HUDEP-2 (cell line): Measurements from ENCODE around the gene PRRX1.
A peak's percentile ranks its signal among the peaks of the same experiment; 100 is the strongest.

Source experiments
- DNase-seq, 76 experiments: peaks; one replicate each; lab custom pipeline; 2025; ENCODE audit not compliant: unreplicated experiment in 76 of 76; lab: John Stamatoyannopoulos, UW

The PRRX1 gene

DNA sequence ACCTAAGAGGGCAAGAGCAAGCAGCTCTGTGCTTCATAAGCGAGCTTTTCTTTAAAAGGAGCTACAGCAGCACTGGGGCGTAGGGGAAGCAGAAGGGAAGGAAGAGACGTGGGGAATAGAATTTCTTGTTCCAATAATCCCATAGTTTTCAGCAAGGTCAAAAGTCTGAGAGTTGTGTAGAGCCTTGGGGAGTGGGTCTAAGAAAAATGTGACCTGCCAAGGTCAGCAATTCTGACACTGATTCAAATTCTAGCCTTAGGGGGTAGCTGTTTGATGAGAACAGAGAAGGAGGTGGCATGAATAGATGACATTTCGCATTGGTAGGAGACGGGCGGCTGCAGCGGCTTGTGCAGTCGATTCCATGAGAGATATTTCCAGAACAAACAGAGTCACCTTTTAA is 22.4 kb downstream of the PRRX1 start:
- no peak for DNase-seq

DNA sequence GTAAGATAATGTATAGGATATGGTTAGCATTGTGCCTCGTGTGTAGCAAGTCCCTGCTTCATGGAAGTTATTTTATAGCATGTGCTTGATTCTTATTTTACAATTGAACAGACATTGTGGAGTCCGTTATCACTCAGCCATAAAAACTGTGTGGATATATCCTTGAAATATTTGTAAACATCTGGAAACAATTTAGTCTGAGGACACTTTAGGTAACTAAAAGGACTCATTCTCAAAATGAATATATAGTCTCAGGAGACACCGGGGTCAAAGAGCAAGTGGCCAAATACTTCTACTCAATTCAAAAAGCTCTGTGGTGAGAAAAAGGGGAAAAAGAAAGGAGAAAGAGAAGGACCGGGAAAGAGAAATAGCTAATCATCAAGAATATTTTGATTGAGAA is 23.7 kb downstream of the PRRX1 start:
- DNase-seq, result no peak

DNA sequence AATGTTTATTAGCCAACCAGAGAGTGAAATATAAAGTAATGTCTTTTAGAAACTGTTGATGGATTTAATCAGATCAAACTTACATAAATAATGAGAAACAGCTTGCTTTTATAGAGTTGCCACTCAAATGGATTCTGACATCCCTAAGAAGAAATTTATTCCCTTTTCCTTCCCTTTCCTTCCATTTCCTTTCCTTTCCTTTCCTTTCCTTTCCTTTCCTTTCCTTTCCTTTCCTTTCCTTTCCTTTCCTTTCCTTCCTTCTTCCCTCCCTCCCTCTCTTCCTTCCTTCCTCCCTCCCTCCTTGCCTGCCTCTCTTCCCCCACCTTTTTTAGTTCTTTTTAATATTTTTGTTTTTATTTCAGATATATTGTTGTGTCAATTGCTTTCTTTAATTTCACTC is 27.3 kb downstream of the PRRX1 start:
- no peak for DNase-seq

DNA sequence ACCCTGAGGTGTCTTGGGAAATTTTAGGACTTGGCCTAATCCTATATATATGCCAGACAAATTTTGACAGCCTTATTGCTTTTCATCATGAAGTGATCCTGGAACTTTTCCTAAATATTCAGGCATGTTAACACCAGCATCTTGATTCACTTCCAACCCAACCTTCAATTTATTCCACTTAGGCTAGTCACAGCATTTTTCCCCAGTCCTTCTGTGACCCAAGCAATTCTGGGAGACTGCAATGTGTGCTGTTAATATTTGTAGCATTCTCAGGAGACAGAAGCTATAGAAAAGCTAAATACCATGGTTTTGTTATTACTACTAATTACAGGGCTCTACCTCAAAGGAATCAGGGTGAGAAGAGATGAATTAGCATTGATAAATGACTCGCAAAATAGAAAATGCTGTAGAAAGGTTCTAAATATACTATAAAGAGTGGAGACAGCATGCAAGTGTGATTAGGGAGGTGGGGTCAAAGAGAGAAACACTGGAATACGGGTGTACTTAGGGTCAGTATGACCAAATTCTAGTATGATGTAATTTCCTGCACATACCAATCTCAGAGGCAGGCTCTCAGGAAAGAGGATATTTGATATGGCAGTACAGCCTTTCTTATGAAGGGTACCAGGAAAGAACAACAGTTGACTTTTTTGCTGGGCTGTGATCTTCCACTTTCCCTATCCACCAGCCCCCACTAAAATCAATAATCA is 29.1 kb downstream of the PRRX1 start:
- DNase-seq, result no peak

DNA sequence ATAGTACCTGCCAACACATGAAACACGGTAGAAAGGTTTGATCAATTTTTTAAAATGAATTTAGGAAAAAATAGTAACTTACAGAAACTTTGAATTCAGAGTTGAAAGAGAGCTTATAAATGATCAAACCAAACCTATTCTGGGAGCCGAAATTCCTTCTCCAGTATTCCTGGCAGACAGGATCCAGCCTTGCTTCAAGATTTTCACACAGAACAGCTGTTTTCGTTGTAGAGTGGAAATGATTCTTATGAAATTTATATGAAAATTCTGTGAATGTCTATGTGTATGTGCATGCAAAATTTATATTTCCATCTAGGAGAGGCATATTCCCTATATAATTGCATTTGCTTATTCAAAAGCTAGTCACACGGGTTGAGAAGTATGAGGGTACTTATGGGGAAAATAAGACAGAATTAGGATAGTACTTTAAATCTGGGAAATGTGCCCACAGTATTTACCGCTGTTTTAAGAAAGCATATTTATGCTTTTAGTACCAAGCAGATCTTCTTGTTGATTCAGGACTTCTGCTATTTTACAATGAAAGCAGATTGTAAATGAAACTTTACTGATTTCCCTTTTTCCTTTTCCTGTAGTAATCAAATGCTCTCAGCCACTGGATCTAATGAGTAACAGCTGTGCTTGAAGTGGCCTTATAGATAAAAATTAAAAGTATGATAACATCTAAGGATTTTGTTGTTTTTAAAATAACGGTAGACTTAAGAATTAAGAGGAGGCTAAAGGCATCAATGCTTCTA is 30.4 kb downstream of the PRRX1 start:
- DNase-seq, result no peak

DNA sequence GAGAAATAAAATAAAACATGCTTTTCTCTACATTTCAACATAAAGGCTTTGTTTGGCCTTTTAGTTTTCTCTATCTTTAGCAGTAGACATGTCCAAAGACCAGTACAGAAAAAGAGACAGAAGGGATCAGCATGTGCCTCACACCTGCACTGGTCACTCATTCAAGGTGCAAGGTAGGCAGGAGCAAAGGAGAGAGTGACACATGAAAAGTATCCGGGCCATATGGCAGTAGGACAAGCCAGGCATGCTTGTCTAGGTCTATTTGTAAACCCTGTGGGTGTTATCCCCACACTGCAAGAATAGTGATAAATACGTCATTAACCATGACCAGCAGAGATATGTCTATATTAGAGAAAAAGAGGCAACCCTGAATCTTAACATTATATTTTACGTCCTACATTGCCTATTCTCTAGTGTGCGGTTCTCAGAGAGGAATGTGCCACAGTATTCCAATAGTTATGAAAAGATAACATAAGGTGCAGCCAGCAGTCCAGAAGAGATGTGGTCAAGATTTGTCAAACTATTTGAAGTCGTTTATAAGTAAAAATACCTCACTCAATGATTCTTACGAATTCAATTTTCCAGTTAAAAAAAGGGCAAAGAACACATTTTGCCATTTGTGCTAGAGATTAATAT is 32.1 kb downstream of the PRRX1 start:
- DNase-seq, result no peak

DNA sequence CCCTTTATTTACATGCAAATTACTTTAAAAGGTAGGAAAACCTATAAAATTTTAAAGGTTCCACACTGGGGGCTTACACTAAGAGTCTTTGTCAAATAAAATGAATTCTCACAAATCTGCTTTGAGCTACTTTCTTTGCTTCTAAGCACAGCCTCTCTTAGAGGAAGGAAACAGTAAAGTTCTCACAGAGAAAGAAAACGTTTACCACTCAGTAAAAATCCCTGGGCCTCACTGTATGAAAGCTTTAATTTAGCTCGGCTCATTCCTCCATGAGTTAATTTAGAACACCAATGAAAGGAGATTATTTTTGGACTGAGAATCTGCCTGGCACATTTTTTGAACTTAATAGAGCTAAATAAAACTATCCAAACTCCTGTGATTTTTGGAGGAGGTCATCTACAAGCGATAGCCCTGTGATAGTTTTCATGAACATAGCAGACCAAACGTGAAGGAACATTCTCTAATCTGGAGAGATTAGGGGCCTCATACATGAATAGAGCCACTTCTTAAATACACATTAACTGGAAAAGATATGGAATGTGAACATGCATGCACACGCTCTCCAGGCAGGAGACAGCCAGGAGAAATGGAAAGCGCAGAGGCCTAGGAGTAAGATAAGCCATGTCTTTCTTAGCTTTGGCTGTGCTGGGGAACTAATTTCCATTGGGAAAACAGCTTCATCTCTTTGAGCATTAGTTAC is 32.8 kb downstream of the PRRX1 start:
- DNase-seq, result no peak

DNA sequence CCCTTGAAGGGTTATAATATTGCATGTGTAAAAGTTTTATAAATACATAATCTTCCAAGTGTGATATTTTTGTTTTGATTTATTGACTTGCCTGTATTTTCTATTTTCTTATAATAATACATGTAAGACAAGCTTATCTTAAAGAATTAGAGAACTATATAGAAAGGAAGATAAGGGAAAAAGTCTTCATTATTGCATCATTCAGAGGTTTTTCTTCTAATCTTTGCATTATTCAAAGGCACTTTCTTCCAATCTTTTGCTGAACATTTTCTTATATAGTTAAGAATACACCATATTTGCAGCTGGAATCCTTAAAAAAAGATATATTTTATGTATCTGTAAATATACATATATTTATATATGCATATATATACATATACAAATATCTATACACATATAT is 33.4 kb downstream of the PRRX1 start:
- no peak for DNase-seq

DNA sequence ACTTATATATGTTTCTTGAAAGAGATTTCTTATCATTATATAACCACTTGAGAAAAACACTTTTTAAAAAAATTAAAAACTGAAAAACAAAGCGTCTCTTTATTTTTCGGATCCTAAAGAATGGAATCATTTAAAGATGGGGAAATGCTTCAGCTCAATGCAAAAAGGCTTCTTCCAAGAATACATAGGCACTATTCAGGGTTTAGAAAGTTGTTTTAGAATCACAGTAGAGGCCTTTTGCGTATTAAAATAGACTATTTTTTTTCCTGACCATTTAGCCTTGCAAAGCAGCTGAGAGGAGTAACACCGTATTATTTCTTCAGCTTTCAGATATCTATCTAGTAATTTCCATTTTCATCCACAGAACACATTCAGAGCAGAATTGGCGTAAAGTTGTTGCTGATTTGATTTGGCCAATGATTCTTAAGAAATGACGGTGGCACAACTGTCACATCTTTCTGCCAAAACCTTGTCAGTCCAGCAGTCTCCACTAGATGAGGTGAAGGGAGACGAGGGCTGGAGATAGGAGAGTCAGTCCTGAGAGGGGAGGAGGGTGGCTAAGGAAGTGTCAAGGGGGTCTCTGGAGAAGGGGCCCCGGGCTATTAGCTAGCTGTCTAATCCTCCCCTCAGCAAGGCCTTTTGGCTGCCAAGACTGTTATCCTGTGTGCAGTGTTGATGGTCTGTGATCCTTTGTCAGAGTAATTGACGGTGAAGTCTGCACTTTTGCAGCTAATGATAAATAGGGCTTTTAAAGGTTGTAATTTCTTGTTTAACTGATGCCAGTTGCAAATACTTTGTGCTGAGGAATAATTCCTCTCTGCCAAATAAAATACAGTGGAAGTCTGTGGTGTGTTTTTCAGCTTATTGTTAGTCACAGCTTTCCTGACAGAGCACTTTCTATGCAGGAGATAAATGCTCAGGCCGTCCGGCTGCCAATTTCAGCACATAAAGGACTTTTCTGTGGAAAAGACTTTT is 34.7 kb downstream of the PRRX1 start:
- DNase-seq, result no peak

DNA sequence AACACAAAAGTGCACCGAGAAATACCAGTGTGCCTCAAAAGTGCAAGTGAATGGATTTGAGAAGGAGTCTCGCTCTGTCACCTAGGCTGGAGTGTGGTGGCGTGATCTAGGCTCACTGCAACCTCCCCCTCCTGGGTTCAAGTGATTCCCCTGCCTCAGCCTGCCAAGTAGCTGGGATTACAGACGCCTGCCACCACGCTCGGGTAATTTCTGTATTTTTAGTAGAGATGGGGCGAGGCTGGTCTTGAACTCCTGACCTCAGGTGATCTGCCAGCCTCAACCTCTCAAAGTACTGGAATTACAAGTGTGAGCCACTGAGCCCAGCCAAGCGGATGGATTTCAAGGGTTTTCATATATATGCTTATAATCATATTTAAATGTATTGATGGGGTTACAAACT is 35.8 kb downstream of the PRRX1 start:
- no peak for DNase-seq

DNA sequence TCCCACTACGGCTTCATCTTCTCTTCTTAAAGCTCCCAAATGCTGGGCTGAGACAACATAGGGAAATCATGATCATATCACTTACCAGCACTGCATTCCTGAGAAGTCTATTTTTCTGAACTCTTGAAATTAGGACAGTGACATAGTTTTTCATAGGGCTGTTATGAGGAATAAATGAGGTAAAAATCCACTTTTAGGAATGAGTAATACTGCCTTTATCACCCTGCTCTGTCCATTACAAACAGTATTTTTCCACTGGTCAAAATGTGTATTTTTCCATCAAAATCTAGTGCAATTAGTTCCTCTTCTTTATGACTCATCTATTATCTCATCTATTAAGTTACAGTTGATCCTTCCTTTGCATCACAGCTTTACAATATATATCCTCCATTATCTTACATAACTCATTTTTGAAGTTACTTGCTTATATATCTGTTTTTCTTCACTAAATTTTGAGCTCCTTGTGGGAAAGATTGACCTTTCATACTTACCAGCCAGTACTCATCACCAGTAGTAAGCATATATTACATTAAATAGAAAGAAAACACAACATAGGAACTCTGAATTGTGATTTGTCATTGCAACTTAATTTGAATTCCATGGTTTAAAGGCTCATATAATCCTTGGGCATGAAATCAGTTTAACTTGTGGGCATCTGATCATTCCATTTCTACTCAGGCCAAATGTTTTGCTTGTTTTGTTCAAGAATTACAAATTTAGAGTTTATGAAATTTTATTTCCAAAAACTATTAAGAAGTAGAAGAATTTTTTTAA is 37.1 kb downstream of the PRRX1 start:
- peak in 1 of 76 experiments; percentile 2 for DNase-seq

DNA sequence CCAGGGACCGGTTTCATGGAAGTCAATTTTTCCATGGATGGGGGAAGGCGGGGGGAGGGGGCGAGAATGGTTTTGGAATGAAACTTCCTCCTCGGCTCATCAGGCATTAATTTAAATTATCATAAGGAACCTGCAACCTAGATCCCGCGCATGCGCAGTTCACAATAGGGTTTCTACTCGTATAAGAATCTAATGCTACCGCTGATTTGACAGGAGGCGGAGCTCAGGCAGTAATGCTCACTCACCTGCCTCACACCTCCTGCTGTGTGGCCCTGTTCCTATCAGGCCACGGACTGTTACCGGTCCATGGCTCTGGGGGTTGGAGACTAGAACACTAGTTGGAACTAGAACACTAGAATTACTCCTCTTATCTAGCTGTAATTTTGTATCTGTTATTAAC is 38.0 kb downstream of the PRRX1 start:
- no peak for DNase-seq

DNA sequence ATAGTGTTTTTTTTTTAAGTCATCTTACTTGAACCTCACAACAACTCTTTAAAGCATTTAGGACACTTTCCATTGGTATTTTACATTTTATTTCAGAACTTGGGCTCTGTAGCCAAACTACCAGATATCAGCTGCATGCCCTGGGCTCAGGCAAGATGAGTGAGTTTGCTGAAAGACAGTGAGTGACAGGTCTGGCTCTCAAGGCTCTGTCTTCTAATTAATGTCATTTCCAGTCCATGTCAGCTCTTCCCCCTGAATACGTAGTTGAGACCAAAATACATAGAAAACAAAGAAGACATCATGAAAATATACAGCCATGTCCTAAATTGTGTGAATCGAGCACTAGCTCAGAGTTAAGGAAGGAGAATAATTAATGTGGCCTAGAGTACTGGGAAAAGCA is 39.7 kb downstream of the PRRX1 start:
- DNase-seq, result no peak

DNA sequence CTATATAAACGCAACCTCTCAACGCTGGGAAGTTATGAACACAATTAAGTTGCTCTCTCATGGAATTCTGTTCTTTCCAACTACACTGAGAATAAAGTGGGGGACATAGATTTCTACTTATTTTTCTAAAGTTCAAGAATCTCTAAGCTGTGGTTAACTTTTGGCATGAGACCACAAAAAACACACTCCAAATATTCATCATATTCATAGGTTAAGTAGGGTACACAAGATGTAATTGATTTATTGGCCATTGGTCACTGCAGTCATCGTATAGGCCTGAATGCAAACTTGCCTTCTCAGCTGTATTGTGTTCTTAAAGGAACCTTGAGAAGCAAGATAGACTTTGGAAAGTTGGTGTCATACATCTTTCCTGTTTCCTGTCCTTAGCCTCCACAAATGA is 40.3 kb downstream of the PRRX1 start:
- DNase-seq, result no peak

DNA sequence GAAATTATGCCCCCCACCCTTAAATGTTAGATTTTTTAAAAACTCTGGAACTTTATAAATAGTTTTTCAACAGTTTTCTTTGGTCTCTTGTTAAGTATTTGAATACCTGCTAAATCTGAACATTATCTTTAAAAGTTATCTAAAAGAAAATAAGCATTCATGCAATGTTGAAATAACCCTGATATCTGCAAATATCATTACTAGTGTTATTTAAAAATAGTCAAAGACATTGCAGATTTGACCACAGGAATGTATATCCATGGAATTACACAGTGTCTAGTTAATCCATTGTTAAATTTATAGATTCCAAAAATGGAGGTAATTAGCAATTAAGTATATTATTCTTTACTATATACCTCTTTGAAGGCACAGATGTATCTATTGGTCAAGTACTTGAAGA is 42.0 kb downstream of the PRRX1 start:
- no peak for DNase-seq

DNA sequence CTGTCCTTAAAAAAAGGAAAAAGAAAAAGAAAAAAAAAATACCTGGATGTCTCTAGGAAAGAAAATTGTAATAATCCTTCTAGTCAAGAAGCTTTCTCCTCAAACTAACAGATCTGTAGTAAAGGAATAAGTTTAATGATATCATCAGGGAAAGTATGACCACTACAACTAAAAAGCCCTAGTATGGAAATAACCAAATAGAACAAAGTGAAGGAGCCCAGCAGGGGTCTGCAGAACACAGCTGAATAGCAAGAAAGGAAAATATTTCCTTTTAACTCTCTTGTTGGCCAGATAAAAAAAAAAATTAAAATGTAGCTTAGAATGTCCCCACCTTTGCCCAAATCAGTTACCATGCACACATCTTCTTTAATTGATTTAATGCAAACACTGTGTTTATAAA is 43.2 kb downstream of the PRRX1 start:
- no peak for DNase-seq

DNA sequence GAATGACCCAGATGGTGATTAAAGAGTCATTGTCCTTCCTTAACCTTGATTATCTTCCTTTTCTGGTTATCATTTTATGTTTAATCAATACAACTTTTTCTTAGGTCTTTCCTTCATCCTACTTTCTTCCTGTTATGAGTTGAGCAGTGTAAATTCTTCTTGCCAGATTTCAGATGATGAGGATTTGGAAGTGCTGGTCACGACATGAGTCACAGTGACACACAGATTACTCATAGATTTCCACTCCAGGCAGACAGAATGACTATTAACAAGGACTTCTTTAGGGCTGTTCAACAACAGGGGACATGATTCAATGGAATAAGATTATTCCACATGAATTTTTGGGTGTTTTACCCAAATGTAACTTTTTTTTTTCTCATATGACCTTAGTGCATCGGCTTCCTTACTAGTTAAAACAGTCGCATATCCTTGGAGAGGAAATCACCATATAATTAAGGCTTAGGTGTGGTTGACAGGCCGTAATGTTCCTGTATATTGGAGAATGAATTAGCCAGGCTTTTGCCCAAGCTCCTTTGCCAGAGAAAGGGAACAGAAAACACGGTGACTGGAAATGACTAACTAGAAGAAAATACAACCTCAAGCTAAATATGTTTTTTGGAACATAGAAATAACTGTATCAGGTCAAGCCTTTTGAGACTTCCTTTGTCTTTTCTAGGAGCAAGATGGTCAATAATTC is 44.2 kb downstream of the PRRX1 start:
- no peak for DNase-seq

DNA sequence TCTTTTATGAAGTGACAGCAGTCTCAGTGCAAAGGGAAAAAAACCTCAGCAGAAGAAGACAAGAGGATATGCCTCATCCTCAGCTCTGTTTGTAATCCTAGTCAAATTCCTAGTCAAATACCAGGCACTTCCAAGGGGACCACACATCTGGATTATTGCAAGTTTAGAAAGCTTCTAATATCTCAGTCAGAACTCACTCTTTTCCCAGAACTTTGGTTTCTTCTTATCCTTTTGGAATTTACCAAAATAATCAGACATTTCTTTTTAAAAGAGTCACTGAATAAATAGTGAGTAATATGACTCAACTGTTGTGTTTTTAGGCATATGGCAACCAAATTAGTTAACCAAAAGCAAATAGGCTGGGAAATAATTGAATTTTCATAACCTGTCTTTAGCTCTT is 47.8 kb downstream of the PRRX1 start:
- no peak for DNase-seq

DNA sequence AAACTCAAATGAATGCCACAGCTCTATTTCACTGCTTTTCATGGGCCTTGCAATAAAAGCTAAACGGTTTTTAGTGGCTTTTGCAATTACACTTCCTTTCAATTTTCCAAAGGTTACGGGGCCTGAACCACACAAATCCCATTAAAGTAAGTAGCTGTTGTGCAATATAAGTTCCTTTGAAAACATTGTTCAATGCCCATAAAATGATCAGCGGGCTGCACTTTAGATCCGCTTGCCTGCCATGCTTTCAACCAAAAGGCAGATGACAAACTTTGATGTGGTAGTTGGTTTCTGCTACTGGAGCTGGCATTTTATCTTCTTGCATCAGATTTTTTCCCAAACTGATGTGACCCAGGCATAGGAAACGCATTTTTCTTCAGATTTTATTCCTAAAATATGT is 50.2 kb downstream of the PRRX1 start:
- no peak for DNase-seq
